ENCODE data around the gene KCNK17.
"Not testable (repeated sequence)": the region's sequence is repeated elsewhere in the genome, so short reads cannot be mapped to it uniquely, and the experiment has no call there.

KCNK17 gene

DNA sequence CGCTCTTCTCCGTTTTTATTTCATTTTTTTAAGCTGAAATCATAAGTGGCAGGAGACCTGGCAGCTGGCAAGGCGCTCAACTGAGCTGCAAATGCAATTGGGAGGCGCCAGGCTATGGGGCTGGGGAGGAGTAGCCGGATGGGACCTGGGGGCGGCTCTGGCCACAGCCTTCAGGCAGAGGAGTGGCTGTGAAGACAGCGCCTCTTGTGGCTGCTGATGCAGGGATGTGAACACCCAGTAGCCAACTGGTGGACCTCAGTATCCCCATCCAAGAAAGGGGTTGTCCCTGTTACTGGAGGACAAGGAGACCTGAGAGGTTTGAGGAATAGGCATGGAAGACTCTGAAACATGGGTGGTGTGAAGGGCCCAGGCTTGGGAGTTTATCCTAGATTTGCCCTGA is 12.6 kb downstream of the KCNK17 start:
- no peak for DNase-seq

DNA sequence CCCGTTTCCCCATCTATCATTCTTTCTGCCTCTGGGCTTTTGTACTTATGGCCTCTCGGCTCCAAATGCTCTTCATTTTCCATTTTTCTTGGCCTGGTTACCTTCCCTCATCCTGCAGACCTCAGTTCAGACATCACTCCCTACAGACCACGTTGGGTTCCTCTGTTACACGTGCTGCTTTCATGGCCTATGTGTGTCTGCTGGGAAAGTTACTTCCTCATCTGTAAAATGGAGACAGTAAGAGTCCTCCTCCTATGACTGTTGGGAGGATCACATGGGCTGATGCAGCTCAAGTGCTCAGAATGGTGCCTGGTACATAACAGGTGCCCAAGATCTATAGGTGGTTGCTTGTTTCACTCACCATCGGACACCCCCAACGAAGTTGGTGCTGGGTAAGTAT is 13.5 kb downstream of the KCNK17 start:
- DNase-seq, result no peak

DNA sequence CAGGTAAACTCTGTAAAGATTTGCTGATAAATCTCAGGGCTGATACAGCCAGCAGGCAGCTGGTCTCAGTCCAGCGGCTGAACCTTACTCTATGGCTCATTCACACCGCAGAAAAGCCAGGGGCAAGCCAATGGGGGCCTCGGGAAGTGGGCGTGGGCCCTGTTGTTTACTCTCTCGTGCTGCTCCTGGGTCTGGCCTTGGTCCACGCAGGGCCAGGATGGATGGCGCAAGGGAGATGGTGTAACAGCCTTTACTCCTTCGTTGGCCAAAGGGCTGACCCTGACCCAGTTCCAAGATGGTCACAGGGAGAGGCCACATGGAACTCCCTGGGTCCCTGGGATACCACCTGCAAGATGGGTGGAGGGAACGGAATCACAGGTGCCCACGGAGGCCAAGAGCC is 16.2 kb downstream of the KCNK17 start:
- DNase-seq, result no peak

DNA sequence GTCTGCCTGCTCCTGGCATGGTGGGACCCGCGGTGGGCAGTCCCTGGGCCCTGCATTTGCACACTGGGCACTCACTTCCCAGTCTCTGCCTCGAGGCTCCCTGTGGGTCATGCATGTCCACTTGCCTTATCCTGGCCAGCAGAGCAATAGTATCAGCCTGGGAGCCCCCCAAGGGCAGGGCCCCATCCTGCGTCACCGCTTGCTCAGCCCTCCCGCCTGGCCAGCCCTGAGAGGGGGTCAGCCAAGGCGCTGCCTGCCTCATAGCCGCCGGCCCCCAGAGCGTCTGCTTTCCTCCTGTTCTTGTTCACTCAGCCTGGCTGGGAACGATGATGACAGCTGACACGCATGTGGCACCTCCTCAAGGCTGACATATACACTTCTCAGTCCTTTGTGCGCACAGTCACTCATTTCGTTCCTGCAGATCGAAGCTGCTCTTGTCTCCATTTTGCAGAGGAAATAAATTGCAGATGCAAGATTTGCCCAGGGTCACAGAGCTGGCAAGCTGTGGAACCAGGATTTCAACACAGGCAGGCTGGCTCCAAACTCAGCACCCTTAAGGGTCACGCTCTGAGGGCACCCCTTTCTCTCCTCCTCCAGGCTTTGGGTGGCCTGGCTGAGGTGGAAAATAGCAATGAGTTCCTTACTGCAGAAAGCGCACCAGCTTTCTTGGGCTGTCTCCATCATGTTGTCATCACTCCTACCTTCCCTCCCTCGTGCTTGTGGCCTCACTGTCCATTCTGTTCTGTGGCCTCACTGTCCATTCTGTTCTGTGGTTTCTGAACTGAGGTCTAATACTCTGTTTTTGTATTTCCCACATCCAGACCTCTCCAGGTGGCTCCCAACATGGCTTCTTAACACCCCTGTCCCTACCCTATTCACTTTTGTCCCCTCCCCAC is 17.2 kb downstream of the KCNK17 start:
- DNase-seq, result no peak

DNA sequence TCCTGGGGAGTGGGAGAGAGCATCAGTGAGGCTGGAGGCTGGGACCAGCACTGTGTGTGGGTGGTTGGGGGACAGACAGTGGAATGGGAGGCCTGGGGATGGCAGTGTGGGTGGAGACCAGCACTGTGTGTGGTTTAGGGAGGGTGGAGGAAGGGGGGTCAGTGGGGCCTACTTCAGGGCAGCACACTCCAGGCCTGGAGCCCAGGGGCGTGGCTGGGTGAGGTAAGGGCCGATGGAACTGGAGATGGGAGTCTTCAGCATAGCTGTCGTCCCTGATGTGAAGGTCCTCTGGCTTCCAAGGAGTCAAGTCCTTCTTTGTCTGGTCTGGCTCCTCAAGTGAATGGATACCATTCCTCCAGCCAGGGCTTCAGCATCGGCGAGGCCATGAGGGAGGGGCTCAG is 18.6 kb downstream of the KCNK17 start:
- DNase-seq, result no peak

DNA sequence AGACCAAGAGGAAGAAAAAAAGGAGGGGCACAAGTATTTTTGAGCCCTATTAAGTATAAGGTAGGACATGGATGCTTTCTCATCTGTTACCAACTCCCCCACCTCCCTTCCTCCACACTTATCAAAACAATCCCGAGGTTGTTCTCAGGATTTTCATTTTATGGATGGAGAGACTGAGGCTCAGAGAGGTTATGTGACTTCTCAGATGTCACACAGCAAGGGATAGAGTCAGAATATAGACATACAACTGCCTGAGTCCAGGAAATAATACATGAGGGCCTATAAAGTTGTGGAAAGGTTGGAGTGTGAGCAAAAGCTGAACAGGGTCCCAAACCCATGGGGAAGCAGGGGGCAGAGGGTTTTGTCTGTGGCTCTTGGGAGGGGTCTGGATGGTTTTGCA is 19.3 kb downstream of the KCNK17 start:
- no peak for DNase-seq

DNA sequence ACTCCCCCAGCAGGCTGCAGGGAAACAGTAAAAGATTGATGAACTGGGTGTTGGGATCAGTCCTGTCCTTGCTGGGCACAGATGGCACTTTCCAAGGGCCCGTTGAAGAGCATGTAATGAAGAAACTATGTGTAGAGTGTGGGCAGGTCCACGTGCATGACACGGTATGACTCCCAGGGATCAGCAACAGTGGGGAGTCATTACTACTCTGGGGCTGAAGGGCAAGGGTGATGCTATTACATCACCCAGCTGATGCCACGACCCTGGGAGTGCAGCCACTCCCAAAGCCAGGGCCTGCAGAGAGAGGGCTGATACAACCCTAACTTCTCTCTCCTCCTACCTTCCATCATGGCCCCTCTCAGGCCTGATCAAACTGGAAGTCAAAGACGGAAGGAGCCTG is 20.1 kb downstream of the KCNK17 start:
- no peak for DNase-seq

DNA sequence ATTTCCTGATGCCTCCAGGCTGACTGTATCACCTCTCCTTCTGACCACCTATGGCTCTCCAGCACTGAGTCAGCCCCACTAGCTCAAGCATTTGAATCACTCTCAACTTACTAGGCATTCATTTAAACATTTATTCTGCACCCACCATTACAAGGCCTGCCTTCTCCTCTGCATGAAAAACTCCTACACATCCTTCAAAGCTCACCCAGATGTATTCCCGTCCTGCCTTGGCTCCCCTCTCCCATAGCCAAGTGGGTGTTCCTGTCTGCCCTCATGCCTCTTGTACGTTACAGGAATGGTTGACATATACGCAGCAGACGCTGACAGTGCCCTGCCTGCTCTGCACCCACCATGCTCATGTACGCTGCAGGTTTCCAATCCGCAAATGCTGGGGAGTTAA is 21.6 kb downstream of the KCNK17 start:
- DNase-seq, result no peak

DNA sequence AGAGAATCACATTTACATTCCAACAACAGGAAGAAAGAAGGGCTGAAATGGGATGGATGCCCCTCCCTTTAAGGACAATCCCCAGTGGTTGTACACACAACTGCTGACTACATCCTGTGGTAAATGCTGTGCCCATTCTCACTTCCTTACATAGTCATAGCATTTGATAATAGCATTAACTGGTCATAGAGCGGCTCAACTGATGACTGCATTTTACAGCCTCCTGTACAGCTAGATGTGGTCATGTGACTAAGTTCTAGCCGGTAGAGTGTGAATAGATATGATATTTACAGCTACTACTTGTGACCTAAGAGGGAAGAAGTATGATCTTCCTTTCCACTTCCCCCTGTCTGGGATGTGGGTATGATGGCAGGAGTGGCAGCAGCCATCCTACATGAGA is 24.7 kb downstream of the KCNK17 start:
- DNase-seq, result no peak

DNA sequence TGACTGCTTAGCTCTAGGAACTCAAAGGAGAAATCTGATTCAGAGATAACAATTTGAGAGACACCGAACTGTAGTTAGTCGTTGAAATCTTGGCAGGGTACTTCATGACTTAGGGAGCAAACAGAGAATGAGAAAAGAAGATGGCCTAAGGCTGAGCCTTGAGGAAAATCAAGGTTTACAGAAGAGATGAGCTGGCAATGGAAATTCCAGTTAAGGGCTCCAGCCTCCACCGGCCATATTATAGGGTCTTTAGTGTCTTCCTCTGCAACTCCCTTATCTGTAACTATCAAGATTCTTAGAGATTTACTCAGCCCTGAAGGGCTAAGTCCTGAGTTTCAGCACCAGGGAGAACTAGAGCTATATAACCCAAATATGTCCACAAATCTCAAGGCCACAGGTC is 26.6 kb downstream of the KCNK17 start:
- no peak for DNase-seq

DNA sequence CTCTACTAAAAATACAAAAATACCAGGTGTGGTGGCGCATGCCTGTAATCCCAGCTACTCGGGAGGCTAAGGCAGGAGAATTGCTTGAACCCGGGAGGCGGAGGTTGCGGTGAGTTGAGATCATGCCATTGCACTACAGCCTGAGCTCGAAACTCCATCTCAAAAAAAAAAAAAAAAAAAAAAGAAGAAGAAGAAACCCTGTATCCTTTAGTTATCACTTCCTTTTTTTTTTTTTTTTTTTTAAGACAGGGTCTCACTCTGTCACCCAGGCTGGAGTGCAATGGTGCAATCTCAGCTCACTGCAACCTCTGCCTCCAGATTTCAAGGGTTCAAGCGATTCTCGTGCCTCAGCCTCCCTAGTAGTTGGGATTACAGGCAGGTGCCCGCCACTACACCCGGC is 27.6 kb downstream of the KCNK17 start:
- DNase-seq, result not testable (repeated sequence)

DNA sequence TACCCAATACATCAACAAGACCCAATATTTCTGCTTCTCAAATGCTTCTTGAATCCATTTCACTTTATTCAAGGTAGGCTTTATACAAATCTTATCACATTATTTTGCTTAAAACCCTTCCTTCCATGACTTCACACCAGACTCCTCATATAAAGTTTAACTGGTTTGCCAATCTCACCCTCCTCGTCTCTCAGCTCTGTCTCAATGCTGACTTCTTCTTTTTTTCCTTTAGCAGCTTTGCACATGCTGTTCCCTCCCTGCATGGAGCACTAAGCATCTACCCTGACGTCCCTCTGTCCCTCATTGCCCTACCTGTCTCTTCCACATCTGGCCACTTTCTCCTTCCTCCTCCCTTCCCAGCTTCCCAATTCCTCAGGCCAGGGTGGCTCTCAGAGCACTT is 31.4 kb downstream of the KCNK17 start:
- no peak for DNase-seq

DNA sequence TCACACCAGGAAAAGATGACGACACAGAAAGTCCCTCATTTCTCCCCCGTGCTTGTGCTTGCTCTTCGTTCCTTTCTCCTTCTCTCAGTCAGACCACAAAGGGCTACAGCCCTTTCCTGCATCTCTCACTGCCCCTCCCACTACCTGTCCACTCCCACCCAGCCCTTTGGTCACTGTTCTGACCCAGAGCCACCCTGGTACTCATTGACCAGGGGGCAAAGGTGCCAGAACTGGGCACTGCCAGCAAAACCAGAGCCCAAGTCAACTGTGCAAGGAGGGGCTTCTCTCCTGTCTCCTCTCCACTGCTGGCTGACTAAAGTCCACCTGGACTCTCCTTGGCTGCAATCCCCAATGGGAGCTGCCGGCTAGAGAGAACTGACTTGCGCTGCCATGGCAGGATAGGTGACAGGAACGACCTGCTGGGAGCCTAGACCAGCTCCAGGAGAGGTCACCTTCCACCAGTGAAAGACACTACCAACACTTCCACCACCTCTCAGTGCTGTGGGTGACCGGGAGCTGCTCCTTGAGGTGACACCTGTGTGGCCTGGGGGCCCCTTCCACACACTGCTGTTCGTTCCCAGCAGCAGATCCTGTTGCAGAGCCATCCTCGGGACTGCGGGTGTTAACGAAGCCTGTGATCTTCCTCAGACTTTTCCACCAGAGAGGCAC is 32.8 kb downstream of the KCNK17 start:
- DNase-seq, result no peak

DNA sequence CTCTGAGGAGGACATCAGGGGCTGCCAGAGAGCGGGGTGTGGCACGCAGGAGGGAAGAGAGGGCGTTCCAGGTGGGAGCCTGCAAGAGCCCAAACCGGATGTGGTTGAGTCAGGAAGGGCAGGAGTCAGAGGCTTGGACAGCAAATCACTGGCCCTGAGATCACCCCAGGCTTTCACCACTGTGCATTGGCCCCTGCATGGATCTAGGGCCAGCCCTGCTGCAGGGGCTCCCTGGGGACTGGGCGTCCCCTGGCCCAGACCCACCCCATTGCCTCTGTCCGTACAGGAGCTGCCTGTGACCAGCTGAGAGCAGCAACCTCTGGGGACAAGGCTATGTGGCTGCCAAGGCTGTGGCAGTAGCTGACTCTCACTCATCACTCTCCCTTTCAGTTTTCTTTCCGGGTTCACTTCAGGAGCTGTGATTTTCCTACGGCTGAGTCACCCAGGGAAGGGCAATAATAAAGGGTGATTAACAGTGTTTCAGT is 33.9 kb downstream of the KCNK17 start:
- no peak for DNase-seq

DNA sequence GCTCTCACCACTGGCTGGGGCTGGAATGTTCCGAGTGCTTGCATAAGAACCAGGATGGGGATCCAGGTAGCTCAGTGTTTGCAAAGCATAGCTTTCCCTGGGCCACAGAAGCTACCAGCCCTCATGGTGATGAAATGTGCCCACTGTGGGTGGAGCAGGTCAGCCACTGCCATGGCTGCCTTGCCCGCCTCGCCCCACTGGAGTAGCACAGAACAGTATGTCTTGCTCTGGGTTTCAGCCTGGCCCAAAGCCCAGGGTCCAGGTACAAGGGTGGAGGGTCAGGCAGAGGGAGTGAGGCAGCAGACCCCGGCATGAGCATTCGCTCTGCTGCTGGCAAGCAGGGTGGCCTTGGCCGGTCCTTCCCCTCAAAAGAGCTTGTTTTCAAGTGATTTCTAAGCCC is 34.7 kb downstream of the KCNK17 start:
- DNase-seq, result no peak

DNA sequence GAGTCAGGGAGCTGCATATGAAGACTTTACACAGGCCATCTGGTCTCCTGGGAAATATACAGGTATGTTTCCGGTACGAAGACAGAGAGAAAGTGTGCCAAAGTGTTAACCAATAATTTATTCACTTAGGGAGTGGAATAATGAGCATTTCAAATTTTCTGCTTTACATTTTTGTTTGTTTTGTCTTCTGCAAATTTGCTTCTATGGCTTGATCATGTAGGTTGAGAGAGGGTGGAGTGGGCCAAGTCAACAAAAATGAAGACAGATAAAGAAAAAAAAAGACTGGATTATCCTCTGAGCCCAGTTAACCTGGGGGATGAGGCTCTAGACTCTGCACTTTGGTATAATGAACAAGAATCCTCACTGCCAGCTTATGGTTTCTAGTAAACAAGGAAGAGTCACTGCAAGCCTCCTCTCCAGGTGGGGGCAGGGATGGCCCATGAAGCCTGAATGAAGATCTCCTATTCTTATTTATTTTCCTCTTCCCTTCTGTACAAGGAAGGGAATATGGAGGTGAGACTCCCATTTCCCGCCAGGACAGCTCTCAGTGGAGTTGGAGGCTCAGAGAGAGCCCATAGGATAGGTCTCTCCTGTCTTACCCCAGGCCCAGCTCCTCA is 37.7 kb downstream of the KCNK17 start:
- no peak for DNase-seq

DNA sequence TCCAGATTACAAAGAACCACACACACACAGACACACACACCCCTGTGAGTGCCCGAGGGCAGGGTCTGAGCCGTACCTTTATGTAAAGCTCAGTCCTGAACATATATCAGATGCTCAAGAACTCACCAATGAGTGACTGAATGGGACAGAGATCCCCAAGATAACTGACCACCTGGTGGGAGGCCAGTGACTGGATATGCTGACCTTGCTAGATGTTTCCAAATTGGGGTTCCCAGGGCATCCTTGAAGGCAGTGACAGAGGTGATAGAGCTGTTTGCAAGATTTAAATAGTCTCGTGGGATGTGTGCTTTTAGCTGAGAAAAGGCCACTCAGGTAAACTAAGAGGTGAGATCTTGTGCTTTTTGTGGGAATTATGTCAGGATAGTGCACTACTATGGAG is 39.3 kb downstream of the KCNK17 start:
- no peak for DNase-seq

DNA sequence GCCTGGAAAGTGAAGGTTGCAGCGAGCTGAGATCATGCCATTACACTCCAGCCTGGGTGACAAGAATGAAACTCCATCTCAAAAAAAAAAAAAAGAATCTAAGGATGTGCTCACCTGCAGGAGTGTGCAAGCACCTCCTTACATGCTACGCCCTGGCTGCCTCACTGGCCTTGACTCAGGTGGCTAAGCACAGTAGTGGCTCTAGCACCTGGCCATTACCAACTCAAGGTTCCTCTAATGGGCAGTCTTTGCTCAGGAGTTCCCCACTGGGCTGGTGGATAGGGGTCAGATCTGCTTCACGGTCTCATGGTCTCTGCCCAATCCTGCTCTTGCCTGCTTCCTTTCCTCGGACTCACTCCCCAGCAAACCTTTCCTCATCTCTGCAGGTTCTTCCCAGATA is 39.7 kb downstream of the KCNK17 start:
- DNase-seq, result no peak

DNA sequence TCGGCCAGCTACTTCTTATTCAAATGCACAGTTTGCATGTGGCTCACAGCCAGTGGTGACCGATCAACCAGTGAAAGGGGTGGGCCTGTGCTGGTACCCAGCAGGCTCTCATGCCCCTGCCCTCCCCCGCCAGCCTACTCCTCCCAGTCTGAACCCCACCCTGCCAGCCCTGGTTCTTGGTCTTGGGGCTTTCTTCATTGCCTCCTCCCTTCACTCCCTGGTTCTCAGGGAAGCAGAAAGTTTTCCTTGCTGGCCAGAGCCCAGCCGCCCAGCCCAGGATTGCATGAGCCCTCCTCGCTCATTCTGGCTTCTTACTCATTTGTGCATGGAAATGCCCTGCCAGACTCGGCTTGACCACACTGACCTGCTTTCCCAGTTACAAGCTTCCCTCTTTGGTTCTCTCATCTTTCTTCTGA is 40.8 kb downstream of the KCNK17 start:
- no peak for DNase-seq

DNA sequence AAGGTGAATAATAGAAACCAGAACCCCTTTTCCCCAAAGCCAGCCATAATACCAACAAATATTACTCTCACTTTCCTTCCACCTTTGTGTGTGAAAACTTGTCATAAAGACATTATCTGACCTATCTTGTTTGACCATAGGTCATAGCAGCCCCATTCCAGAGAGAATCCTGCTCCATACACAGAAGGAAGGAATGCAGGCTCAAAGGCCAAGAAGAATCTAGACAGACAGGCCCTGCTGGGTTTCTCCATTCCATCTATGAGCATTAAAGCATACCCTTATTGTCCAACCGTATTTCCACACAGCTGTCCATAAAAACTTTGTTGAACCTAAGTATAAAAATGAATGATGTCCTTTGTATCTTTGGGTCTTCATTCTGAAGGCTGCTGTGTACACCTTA is 44.3 kb downstream of the KCNK17 start:
- DNase-seq, result no peak

DNA sequence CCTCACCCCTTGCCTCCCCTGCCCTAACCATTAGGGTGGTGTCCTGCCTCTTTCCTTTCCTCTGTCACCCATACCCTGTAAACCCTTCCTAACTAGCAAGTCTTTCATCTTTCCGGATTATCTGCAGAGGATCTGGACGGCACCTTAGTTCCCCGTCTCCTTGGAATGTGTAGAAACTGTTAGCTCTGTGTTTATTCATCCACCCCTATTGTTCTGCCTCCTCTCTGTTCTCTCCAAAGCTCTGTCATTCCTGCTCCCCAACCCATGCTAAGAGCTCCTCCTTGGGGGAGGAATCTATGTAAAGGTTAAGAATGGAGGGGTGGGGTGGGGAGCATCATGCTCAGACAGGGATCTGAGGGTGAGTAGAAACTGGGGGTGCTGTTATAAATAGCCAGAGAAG is 45.5 kb downstream of the KCNK17 start:
- DNase-seq, result no peak

DNA sequence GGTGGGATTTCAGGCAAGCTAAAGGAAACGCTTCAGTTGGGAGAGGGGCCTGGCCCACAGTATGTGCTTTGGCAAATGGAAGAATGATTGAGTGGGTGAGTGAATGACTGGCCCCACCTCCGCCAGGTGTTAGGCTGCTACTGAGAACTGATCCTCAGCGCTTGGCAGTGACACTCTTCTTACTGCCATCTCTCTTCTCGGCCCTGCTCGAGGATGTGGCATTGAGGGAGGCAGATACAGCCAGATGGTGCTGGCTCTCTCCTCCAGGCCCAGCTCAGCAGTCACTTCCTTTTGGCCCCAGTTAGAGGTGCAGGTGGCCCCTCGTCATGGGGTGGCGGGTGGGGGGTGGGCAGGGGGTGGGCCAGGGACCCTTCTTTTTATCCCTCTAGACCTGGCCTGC is 46.0 kb downstream of the KCNK17 start:
- no peak for DNase-seq

DNA sequence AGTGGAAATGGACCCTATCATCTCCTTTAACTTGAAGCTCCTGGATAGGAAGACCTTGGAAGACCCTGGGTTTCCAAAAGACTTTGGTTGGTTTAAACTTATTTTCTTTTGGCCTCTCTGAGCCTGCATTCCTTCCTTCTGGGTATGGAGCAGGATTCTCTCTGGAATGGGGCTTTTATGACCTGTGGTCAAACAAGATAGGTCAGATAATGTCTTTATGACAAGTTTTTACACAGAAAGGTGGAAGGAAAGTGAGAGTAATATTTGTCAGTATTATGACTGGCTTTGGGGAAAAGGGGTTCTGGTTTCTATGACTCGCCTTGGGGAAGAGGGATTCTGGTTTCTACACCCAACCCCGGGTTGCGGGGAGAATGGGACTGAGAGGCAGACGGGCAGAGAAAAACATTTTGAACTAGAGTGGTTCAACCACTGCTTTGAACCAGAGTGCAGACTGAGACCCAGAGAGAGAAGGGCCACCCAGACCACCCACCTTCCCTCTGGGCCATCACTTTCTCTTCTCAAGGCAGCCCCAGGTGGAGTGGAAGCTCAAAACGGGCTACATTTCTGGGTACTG is 47.4 kb downstream of the KCNK17 start:
- DNase-seq, result no peak

DNA sequence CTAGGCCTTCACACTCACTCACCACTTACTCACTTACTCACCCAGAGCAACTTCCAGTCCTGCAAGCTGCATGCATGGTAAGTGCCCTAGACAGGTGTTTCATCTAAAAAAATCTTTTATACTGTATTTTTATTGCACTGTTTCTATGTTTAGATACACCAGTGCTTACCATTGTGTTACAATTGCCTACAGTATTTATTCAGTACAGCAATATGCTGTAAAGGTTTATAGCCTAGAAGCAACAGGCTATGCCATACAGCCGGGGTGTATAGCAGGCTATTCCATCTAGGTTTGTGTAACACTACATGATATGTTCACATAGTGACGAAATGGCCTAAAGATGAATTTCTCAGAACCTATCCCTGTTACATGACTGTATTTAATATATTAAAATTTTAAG is 47.8 kb downstream of the KCNK17 start:
- no peak for DNase-seq
